ENCODE measurements around the gene SMURF2.

- TF ChIP-seq, protein P1, sequence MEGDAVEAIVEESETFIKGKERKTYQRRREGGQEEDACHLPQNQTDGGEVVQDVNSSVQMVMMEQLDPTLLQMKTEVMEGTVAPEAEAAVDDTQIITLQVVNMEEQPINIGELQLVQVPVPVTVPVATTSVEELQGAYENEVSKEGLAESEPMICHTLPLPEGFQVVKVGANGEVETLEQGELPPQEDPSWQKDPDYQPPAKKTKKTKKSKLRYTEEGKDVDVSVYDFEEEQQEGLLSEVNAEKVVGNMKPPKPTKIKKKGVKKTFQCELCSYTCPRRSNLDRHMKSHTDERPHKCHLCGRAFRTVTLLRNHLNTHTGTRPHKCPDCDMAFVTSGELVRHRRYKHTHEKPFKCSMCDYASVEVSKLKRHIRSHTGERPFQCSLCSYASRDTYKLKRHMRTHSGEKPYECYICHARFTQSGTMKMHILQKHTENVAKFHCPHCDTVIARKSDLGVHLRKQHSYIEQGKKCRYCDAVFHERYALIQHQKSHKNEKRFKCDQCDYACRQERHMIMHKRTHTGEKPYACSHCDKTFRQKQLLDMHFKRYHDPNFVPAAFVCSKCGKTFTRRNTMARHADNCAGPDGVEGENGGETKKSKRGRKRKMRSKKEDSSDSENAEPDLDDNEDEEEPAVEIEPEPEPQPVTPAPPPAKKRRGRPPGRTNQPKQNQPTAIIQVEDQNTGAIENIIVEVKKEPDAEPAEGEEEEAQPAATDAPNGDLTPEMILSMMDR (IDR thresholded peaks at IDR 0.05 in 8 of 11, conservative IDR thresholded peaks at IDR 0.05 in 3 of 11): no peak
- TF ChIP-seq POLR2A (IDR thresholded peaks at IDR 0.05) (no peak), POLR2AphosphoS5 (IDR thresholded peaks at IDR 0.05) (peak in 1 of 3 donors; percentile 0)
Observed at GRCh38 chr17:64500487-64500859, 161.6 kb downstream of the SMURF2 start.

Data from spleen (tissue), 7 donors.